RWPE2 (cell line): ENCODE results near the gene LRRC25.

Source experiments
- ATAC-seq: fragments of 200-7000 bp; cut with Tn5 transposase; 3 replicates; pipeline ENCODE4 v1.9.1; 2021; ENCODE audit warnings: low read depth
- DNase-seq: peaks from one replicate; pipeline ENCODE4 v3.0.0-alpha.2; 2020; ENCODE audit warnings: low spot score
- H3K27ac ChIP-seq: fragments of 450-650 bp; 2 replicates; pipeline ENCODE4 v1.5.1; 2017; ENCODE audit warnings: mild to moderate bottlenecking; ENCODE audit not compliant: poor library complexity, severe bottlenecking
- H3K27me3 ChIP-seq: fragments of 250-450 bp; sonication (Bioruptor Pico); 2 replicates; pipeline ENCODE4 v1.5.1; 2021; ENCODE audit warnings: mild to moderate bottlenecking, moderate library complexity; ENCODE audit not compliant: insufficient read depth, poor library complexity, severe bottlenecking
- H3K36me3 ChIP-seq: fragments of 250-450 bp; sonication (Bioruptor Pico); 2 replicates; pipeline ENCODE4 v1.5.1; 2020; ENCODE audit warnings: low read depth, mild to moderate bottlenecking, moderate library complexity
- H3K4me1 ChIP-seq: fragments of 250-450 bp; sonication (Bioruptor Pico); 2 replicates; pipeline ENCODE4 v1.5.1; 2021; ENCODE audit warnings: mild to moderate bottlenecking, moderate library complexity; ENCODE audit not compliant: insufficient read depth, poor library complexity, severe bottlenecking
- H3K4me3 ChIP-seq: fragments of 250-450 bp; sonication (Bioruptor Pico); 2 replicates; pipeline ENCODE4 v1.5.1; 2021; ENCODE audit warnings: mild to moderate bottlenecking, moderate library complexity; ENCODE audit not compliant: severe bottlenecking
- H3K9me3 ChIP-seq: fragments of 250-450 bp; sonication (Bioruptor Pico); 2 replicates; pipeline ENCODE4 v1.5.1; 2021; ENCODE audit warnings: mild to moderate bottlenecking, moderate library complexity; ENCODE audit not compliant: severe bottlenecking
- CTCF ChIP-seq: fragments of 450-650 bp; IDR thresholded peaks from one replicate; pipeline ENCODE4 v1.5.1; 2017; ENCODE audit warnings: mild to moderate bottlenecking, moderate library complexity; ENCODE audit not compliant: poor library complexity, severe bottlenecking

LRRC25 gene

GRCh38 chr19:18432275-18433014 lies 35.0 kb upstream of the LRRC25 start:
- Histone ChIP-seq H3K4me1 (no peaks in the 10 kb centered on the region), H3K9me3 (no peaks in the 10 kb centered on the region), H3K4me3 (no peak overlapping the region), H3K27me3 (no peaks in the 10 kb centered on the region), H3K36me3 (no peaks in the 10 kb centered on the region), H3K27ac (no peak overlapping the region)
- no peak for TF ChIP-seq CTCF
- no peak for ATAC-seq
- no peak for DNase-seq

GRCh38 chr19:18431351-18432197 lies 34.2 kb upstream of the LRRC25 start:
- ATAC-seq (no peak), DNase-seq (no peak)
- Histone ChIP-seq H3K4me3 (no peak overlapping the region), H3K27me3 (no peaks in the 10 kb centered on the region), H3K4me1 (no peaks in the 10 kb centered on the region), H3K36me3 (no peaks in the 10 kb centered on the region), H3K9me3 (no peaks in the 10 kb centered on the region), H3K27ac (no peak overlapping the region)
- no peak for TF ChIP-seq CTCF

GRCh38 chr19:18430417-18431144 lies 33.2 kb upstream of the LRRC25 start:
- no peak for ATAC-seq
- H3K27ac ChIP-seq = no peak overlapping the region
- no peaks in the 10 kb centered on the region for H3K27me3 ChIP-seq
- no peak for TF ChIP-seq CTCF
- no peak overlapping the region for H3K4me3 ChIP-seq
- H3K36me3 ChIP-seq = no peaks in the 10 kb centered on the region
- DNase-seq = no peak
- peaks cover 3% of the 10 kb centered on the region for H3K4me1 ChIP-seq
- H3K9me3 ChIP-seq = no peaks in the 10 kb centered on the region

- H3K4me1 ChIP-seq = peaks cover 3% of the 10 kb centered on the region
- H3K36me3 ChIP-seq = no peaks in the 10 kb centered on the region
These were observed 32.4 kb upstream of the LRRC25 start for GRCh38 chr19:18429717-18430416.

More at GRCh38 chr19:18429717-18430416, 32.4 kb upstream of the LRRC25 start:
- DNase-seq = no peak
- Histone ChIP-seq H3K9me3 (no peaks in the 10 kb centered on the region), H3K27ac (peak overlapping the region; percentile 6), H3K27me3 (no peaks in the 10 kb centered on the region), H3K4me3 (no peak overlapping the region)
- no peak for ATAC-seq
- TF ChIP-seq CTCF = no peak
